HepG2 (cell line): ENCODE data around the gene COPS3. TPM values are rescaled to one million over a fixed set of nuclear protein-coding genes. Genes with fewer than 3 reads are reported as not detected.

Experiments used
- CBFB ChIP-seq: sonication (generic); formaldehyde crosslinking; IDR thresholded peaks from 2 replicates; pipeline ENCODE4 v1.4.0; 2020; ENCODE audit warnings: missing genetic modification reagents
- ESRRA ChIP-seq: sonication (generic); formaldehyde crosslinking; IDR thresholded peaks from 2 replicates; pipeline ENCODE4 v1.5.1; 2020; ENCODE audit warnings: mild to moderate bottlenecking, low read depth, missing genetic modification reagents
- GRHL1 ChIP-seq: sonication (generic); formaldehyde crosslinking; conservative IDR thresholded peaks from 2 replicates; pipeline ENCODE4 v1.8.0; 2022; ENCODE audit warnings: missing genetic modification reagents
- GTF3A ChIP-seq: sonication (generic); formaldehyde crosslinking; conservative IDR thresholded peaks from 2 replicates; pipeline ENCODE4 v1.4.0; 2020; ENCODE audit warnings: mild to moderate bottlenecking, missing genetic modification reagents
- HMGXB3 ChIP-seq: sonication (generic); formaldehyde crosslinking; IDR thresholded peaks from 2 replicates; pipeline ENCODE4 v1.4.0; 2020; ENCODE audit warnings: missing genetic modification reagents, borderline replicate concordance
- KDM5B ChIP-seq: sonication (generic); formaldehyde crosslinking; IDR thresholded peaks from 2 replicates; pipeline ENCODE4 v1.4.0; 2020; ENCODE audit warnings: missing genetic modification reagents, mild to moderate bottlenecking, borderline replicate concordance
- MTERF4 ChIP-seq: sonication (generic); formaldehyde crosslinking; IDR thresholded peaks from 2 replicates; pipeline ENCODE4 v1.8.0; 2023; ENCODE audit warnings: mild to moderate bottlenecking, missing genetic modification reagents
- SAP130 ChIP-seq: IDR thresholded peaks from 2 replicates; pipeline ENCODE4 v1.6.1; 2016; ENCODE audit warnings: low read depth
- SP5 ChIP-seq: IDR thresholded peaks from 2 replicates; pipeline ENCODE4 v1.6.1; 2016; ENCODE audit warnings: low read depth, borderline replicate concordance
- UBTF ChIP-seq: sonication (generic); formaldehyde crosslinking; IDR thresholded peaks from 2 replicates; pipeline ENCODE4 v1.4.0; 2020; ENCODE audit warnings: mild to moderate bottlenecking, missing genetic modification reagents
- ZNF414 ChIP-seq: sonication (generic); formaldehyde crosslinking; IDR thresholded peaks from 2 replicates; pipeline ENCODE4 v1.5.0; 2020; ENCODE audit warnings: missing genetic modification reagents
- ZNF530 ChIP-seq: sonication (generic); formaldehyde crosslinking; IDR thresholded peaks from 2 replicates; pipeline ENCODE4 v1.5.0; 2020; ENCODE audit warnings: low read depth, mild to moderate bottlenecking, missing genetic modification reagents
- ZNF598 ChIP-seq: sonication (generic); formaldehyde crosslinking; IDR thresholded peaks from 2 replicates; pipeline ENCODE4 v1.5.1; 2020; ENCODE audit warnings: mild to moderate bottlenecking, missing genetic modification reagents, borderline replicate concordance
- ZNF614 ChIP-seq: IDR thresholded peaks from 2 replicates; pipeline ENCODE4 v1.6.1; 2018; ENCODE audit warnings: missing biosample characterization, missing genetic modification reagents, inconsistent platforms, borderline replicate concordance
- ZSCAN25 ChIP-seq: sonication (generic); formaldehyde crosslinking; IDR thresholded peaks from 2 replicates; pipeline ENCODE4 v1.8.0; 2022; ENCODE audit warnings: mild to moderate bottlenecking, missing genetic modification reagents
- polyA plus RNA-seq, 8 experiments: library from polyadenylated mRNA; depleted of rRNA in 3 of 8; stranded (reverse) in 7 of 8; unstranded in 1 of 8; fragments of >200 nt; fragmentation: Illumina TruSeq in 4 of 8; extraction: Trizol in 4 of 8; gene quantifications; 2 replicates each; pipeline versions ENCODE4 v1.2.1 to v1.2.3, GENCODE V29; 2011 to 2016; ENCODE audit warnings: low read depth in 4 of 8, missing spikeins in 1 of 8, mixed read lengths in 1 of 8; ENCODE audit not compliant: insufficient read depth in 1 of 8
- total RNA-seq, 5 experiments: library from RNA; depleted of rRNA; stranded (reverse); fragments of >200 nt; fragmentation: Illumina TruSeq; extraction: Trizol; gene quantifications; 2 replicates each; pipeline ENCODE4 v1.2.3, GENCODE V29; 2016; ENCODE audit warnings: low read depth in 1 of 5

Gene COPS3
- total and polyA plus RNA-seq, 2 of the 13 experiments (the other 11 are each of a cell fraction or from before 2014, with no cell fraction given), result 46.3 to 103 TPM

GRCh38 chr17:17206124-17206912, 74.7 kb downstream of the COPS3 start, which contains the start of gene PLD6 (continued):
- TF ChIP-seq HMGXB3, result 0 out of 2 replicates have a peak, but pooled peaks have one; percentile 12
- peak; percentile 87 for TF ChIP-seq ZSCAN25 (CRISPR knock-in tag)
- no peak for TF ChIP-seq GRHL1 (CRISPR knock-in tag)
- peak; percentile 73; the same call in 1 of the 2 replicates for TF ChIP-seq ZNF598 (CRISPR knock-in tag)
- TF ChIP-seq SAP130 (CRISPR knock-in tag), result peak; percentile 85
- peak; percentile 95 for TF ChIP-seq ZNF414 (CRISPR knock-in tag)
- no peak for TF ChIP-seq ZNF614 (CRISPR knock-in tag)
- peak; percentile 81 for TF ChIP-seq CBFB (CRISPR knock-in tag)
- peak; percentile 99 for TF ChIP-seq MTERF4 (CRISPR knock-in tag)
- TF ChIP-seq KDM5B (CRISPR knock-in tag), result peak; percentile 99
- no peak for TF ChIP-seq ZNF530 (CRISPR knock-in tag)
- no peak for TF ChIP-seq UBTF
- peak; percentile 88 for TF ChIP-seq SP5
- 0 out of 2 replicates have a peak, but pooled peaks have one; percentile 76 for TF ChIP-seq GTF3A
- peak; percentile 62; the same call in 1 of the 2 replicates for TF ChIP-seq ESRRA
